Measurements from ENCODE around the gene RTBDN. TPM values are rescaled to one million over a fixed set of nuclear protein-coding genes. Genes with fewer than 3 reads are reported as not detected.

The RTBDN gene
- total RNA-seq, 1 donor from 2014 or later, result 4.8 TPM

DNA sequence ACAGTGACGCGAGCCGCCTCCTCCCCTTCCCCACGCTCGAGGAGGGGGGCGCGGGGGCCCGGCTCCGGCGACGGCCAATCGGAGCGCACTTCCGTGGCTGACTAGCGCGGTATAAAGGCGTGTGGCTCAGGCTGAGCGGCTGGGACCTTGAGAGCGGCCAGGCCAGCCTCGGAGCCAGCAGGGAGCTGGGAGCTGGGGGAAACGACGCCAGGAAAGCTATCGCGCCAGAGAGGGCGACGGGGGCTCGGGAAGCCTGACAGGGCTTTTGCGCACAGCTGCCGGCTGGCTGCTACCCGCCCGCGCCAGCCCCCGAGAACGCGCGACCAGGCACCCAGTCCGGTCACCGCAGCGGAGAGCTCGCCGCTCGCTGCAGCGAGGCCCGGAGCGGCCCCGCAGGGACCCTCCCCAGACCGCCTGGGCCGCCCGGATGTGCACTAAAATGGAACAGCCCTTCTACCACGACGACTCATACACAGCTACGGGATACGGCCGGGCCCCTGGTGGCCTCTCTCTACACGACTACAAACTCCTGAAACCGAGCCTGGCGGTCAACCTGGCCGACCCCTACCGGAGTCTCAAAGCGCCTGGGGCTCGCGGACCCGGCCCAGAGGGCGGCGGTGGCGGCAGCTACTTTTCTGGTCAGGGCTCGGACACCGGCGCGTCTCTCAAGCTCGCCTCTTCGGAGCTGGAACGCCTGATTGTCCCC is 42.9 kb downstream of the RTBDN start, which contains the start of gene JUNB:
TSS of gene JUNB (plus strand) at position 142 of the 706 bp plus-strand sequence. CDS start at position 428, 286 bp downstream.
- peak; percentile 93 for DNase-seq
- Mint-ChIP-seq H3K27ac (ENCODE audit: unreplicated experiment) (peak within 1 kb of the TSS; percentile 79), H3K9me3 (ENCODE audit: unreplicated experiment) (peaks cover 16% of the 10 kb centered on the region), H3K4me1 (ENCODE audit: low read depth, unreplicated experiment) (peaks cover 28% of the 10 kb centered on the region), H3K36me3 (ENCODE audit: unreplicated experiment) (no peaks in the 10 kb centered on the region), H3K27me3 (ENCODE audit: unreplicated experiment) (peaks cover 11% of the 10 kb centered on the region), H3K4me3 (ENCODE audit: unreplicated experiment) (peak within 1 kb of the TSS; percentile 88)
- TF ChIP-seq, protein P1, sequence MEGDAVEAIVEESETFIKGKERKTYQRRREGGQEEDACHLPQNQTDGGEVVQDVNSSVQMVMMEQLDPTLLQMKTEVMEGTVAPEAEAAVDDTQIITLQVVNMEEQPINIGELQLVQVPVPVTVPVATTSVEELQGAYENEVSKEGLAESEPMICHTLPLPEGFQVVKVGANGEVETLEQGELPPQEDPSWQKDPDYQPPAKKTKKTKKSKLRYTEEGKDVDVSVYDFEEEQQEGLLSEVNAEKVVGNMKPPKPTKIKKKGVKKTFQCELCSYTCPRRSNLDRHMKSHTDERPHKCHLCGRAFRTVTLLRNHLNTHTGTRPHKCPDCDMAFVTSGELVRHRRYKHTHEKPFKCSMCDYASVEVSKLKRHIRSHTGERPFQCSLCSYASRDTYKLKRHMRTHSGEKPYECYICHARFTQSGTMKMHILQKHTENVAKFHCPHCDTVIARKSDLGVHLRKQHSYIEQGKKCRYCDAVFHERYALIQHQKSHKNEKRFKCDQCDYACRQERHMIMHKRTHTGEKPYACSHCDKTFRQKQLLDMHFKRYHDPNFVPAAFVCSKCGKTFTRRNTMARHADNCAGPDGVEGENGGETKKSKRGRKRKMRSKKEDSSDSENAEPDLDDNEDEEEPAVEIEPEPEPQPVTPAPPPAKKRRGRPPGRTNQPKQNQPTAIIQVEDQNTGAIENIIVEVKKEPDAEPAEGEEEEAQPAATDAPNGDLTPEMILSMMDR (IDR thresholded peaks at IDR 0.05; ENCODE audit: partially characterized antibody, unreplicated experiment), result no peak

DNA sequence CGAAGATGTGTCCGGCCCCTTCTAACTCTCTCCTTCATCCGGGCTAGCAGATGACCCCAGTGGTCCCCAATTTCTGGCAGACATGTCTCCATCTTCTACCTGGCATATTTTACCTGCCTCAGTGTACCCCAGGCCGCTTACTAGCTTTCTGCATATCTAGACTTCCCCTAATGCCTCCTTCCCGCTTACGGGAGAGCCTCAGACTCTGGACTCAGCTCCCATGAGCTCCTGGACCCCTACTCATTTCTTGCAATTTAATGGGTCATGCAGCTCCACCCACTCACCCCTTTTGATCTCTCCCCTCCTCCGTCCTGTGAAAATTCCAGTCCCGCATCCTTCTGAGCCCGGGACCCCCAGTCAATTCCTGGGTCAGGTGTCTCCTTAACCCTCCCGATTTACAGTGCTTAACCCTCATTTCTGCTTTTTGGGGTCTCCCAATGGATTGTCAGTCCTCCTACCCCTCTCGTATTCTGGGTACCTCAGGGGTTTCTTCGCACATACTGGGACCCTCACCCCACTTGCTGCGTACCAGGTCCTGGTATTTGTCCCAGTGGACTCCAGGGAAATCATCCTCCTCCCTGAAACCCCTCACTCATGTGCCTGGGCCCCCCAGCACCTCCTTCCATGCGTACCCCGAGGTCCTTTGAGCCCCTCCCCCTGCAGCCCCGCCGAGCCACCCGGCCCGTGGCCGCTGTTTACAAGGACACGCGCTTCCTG is 43.6 kb downstream of the RTBDN start:
- peak overlapping the region; percentile 48 for H3K27ac Mint-ChIP-seq (ENCODE audit: unreplicated experiment)
- no peak for DNase-seq
- no peaks in the 10 kb centered on the region for H3K36me3 Mint-ChIP-seq (ENCODE audit: unreplicated experiment)
- peaks cover 16% of the 10 kb centered on the region for H3K9me3 Mint-ChIP-seq (ENCODE audit: unreplicated experiment)
- TF ChIP-seq, protein P1 (IDR thresholded peaks at IDR 0.05; ENCODE audit: partially characterized antibody, unreplicated experiment), result no peak
- peaks cover 11% of the 10 kb centered on the region for H3K27me3 Mint-ChIP-seq (ENCODE audit: unreplicated experiment)
- H3K4me3 Mint-ChIP-seq (ENCODE audit: unreplicated experiment), result peak overlapping the region; percentile 76
- peaks cover 21% of the 10 kb centered on the region for H3K4me1 Mint-ChIP-seq (ENCODE audit: low read depth, unreplicated experiment)

DNA sequence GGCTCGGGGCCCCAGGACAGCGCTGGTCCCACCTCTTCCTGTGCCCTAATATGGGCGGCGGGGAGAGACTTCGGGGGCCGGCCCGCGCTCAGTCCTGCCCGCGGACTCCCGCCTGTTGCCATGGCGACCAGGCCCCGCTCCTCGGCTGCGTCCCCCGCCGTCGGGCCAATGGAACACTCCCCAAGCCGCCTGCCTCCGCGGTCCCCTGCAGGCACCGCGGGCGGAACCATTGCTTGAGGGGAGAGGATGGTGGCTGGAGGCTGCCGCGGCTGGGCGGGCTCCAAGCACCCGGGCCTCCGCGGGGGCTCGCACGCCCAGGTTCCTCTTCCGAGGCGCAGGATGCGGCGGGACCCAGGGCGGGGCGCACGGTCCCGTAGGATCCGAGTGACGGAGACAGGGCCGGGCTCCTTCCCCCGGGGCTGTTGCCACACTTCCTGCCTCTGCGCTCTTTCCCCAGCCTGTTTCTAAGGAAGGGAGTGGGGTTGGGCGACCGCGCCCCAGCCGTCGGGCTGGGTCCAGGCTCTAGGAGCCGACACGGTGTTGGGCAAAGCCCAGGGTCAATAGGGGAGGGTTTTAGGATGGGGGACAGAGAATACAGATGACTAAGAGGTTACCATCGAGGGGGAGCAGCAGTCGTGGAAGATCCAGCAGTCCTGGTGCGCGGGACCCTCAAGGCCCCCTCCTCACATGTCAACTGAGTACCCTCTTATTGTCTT is 44.3 kb downstream of the RTBDN start:
- peak; percentile 96 for DNase-seq
- H3K27me3 Mint-ChIP-seq (ENCODE audit: unreplicated experiment), result peaks cover 9% of the 10 kb centered on the region
- H3K4me1 Mint-ChIP-seq (ENCODE audit: low read depth, unreplicated experiment), result peaks cover 18% of the 10 kb centered on the region
- peak overlapping the region; percentile 48 for H3K27ac Mint-ChIP-seq (ENCODE audit: unreplicated experiment)
- peaks cover 16% of the 10 kb centered on the region for H3K9me3 Mint-ChIP-seq (ENCODE audit: unreplicated experiment)
- TF ChIP-seq, protein P1 (IDR thresholded peaks at IDR 0.05; ENCODE audit: partially characterized antibody, unreplicated experiment), result no peak
- H3K36me3 Mint-ChIP-seq (ENCODE audit: unreplicated experiment), result no peaks in the 10 kb centered on the region
- H3K4me3 Mint-ChIP-seq (ENCODE audit: unreplicated experiment), result peak overlapping the region; percentile 76

DNA sequence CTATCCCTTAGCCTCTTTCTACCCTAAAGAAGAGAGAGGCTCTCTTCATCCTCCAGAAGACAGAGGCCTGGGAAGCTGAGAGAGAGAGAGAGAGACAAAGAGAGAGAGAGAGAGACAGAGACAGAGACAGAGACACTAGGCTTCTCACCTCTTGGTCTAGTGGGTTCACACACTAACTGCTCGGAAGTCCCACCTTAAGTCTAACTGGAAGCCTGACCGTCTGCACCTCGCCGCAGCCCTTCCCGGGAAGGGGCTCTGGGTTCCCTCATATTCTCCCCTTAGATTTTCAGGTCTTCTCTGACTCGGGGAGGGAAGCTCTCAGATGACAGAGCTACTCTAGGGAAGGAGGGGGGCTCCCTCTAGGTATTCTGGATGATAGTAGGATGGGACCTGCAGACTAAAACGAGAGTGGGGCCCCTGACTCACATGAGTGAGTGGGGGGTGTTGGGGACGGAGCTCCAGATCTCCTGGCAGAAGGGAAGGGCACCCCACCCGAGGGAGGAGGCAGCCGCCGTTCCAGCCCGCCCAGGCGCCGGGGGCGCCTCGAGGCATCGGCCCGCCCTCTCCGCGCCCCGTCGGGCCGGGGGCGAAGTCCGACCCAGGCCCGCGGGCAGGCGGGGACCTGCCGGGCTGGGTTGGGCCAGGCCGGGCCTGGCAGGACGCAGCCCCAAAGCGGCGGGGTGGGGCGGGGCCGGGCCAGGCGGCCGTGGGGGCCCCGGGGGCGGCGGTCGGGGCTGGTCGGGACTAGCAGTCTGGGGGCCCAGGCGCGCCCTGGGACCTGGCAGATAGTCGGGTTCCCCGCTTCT is 45.1 kb downstream of the RTBDN start:
- Mint-ChIP-seq H3K4me3 (ENCODE audit: unreplicated experiment) (peak overlapping the region; percentile 79), H3K36me3 (ENCODE audit: unreplicated experiment) (no peaks in the 10 kb centered on the region), H3K27me3 (ENCODE audit: unreplicated experiment) (peaks cover 8% of the 10 kb centered on the region), H3K9me3 (ENCODE audit: unreplicated experiment) (peaks cover 15% of the 10 kb centered on the region), H3K4me1 (ENCODE audit: low read depth, unreplicated experiment) (peaks cover 18% of the 10 kb centered on the region), H3K27ac (ENCODE audit: unreplicated experiment) (peak overlapping the region; percentile 72)
- TF ChIP-seq, protein P1 (IDR thresholded peaks at IDR 0.05; ENCODE audit: partially characterized antibody, unreplicated experiment), result no peak
- DNase-seq, result peak; percentile 18
